HG02571 (cell line): ENCODE measurements around the gene SCLY.
"Not testable (repeated sequence)": the region's sequence is repeated elsewhere in the genome, so short reads cannot be mapped to it uniquely, and the experiment has no call there.

Source experiments
- ATAC-seq: cut with Tn5 transposase; IDR thresholded peaks from one replicate; pipeline ENCODE4 v1.9.1; 2021; ENCODE audit warnings: mild to moderate bottlenecking, moderate library complexity; ENCODE audit not compliant: unreplicated experiment

SCLY gene

DNA sequence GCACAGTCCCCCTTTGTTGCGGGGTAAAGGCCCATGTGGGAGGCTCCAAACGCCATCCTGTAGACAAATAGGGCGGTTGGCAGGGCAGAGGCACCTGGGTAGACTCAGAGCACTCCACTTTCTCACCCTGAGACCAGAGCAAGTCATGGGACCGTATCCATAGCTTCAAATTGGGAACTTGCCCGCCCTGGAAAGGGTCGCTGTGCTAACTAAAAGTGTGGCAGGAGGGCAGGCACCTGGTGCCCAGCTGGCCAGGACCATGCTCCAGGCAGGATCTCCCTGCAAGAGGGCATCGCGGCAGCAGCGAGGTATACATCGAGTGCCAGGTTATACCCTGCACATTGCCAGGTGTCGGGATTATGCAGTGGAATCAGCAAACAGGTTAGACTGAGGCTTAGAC is 20.8 kb upstream of the SCLY start:
- ATAC-seq: no peak

DNA sequence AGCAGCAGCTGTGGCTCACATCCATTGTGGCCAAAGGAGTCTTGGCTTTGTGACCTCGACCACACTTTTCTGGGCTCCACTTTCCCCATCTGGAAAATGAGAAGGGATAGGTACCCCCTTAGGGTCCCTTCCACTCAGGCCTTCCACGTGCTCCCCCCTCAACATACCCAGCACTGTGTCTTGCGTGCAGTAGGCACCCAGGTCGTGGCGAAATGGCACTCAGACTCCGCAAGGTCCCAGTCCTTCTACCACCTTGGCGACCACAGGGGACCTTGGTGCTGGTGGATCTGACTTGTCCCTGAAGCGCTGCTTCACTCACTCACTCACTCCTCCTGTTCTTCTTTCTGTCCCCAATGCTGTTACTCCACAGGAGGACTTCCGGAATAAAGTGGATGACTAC is 19.9 kb upstream of the SCLY start:
- no peak for ATAC-seq

DNA sequence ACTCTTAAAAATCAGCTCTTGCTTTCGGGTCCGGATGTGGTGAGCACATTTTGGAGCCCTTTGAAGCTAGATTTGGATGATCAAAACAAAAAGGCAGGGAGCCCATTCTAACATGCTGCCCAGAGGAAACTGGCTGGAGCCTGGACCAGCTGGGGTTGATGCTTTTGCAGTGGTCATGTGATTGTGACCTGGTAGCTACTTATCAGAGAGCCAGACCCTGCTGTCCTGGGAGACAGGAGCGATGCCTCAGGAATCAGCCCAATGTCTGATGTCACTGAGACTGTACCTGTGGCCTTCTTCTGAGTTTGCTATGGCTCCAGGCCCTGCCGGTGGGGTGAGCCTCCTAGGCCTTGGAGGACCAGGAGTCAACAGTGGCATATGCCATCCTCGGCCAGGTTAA is 18.7 kb upstream of the SCLY start:
- no peak for ATAC-seq

DNA sequence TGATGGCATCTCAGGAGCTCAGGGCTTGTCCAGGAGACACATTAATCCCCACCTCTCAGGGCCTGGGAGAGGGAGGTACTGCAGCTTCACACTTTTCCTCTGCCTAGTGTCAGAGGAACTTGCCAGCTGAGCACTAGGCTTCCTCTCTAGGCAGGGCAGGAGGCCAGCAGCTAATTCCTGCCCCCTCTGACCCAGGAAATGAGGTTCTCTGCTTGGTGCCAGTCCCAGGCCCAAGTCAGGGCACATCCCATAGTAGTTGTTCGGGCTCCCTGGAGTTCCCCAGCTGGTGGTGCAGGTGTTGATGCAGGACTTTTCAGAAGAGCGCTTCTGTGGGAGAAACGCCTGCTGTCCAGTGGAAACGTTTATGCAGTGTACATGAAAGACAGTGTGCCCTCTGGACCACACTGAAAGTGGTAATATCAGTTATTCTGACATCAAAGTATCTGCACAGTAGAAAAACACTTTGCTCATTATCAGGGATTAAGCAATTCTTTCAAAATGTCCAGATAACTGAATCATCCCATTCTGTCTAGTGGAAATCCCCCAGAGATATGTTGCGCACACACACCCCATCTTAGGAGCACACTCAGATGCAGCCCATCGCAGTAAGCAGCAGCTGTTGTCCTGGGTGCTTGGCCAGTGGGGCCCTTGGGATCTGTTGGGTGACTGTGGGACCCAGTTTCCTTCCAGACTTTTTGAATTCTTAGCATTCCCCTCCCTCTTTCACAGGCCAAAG is 17.8 kb upstream of the SCLY start:
- no peak for ATAC-seq

DNA sequence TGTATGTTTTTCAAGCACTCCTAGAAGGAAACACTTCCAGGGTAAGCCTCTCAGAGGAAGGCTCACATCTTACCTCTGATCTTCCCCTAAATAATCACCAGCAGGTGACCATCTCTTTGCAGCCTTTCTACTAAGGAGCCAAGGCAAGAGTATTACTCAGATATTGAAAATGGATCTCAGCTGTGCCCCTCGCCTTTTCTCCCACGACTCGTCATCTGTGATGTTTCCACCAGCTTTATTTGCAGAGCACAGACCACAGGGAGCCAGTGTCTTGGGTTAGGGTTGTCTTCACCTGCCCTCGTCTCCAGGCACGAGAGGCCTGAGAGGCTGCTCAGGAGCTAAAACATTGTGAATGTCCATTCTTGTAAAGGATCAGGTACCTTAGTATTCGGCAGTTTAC is 16.9 kb upstream of the SCLY start:
- ATAC-seq: no peak

DNA sequence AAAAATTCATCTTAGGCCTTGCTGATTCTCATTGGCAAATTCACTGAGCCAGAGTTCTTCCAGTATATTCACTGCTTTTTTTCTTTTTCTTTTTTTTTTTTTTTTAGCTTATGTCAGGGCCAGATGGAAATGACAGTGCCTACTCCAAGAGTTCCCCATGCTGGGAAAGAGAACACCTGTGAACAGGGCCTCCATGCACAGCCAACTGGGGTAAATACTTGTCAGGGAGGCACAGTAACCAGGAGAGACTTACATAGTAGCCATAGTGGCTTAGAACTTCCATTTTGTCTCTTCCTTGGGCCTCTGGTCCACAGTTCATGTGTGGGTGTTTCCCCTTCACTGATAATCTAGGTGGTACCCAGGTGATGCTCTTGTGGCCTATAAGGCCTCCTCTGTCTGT is 15.2 kb upstream of the SCLY start:
- ATAC-seq: no peak

DNA sequence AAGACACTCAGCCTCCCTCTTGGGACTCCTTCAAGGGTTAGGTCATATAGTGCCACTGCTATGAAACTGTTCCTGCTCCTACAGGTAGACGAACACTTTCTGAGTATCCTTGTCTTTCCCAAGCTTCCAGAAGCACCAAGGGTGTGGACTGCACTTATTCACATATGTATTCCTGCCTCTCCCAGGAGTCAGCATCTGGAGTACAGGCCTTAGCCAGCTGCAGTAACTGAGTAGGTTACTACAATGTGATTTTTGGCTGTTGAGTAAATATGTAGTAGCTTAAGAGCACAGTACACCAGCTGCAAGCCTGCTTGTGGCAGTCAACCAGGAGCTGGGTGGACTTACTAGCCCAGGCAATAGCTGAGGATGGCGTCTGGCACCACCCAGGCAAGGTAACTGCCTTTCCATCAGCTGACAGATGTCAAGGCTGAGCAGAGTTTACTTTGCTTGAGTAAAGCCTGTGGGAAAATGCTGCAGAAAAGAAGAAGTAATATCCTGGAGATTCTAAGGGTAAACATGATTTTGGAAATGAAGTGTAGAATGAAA is 14.0 kb upstream of the SCLY start:
- ATAC-seq: no peak

DNA sequence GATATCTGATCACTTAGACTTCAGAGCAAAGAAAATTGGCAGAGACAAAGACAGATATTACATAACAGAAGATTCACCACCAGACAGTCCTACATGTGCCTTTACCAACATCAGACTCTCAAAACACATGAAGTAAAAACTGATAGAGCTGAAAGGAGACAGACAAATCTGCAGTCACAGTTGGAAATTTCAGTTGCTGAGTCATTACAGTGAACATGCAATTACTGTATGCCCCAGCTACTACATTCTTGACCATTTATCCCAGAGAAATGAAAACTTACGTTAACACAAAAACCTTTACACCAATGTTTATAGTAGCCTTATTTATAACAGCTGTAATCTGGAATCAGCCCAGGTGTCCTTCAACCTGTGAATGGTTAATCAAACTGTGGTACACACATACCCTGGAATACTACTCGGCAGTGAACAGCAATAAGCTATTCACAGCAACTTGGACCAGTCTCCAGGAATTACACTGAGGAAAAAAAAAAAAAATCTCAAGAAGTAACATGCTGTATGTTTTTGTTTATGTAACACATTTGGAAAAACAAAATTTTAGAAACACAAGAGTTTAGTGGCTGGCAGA is 7.5 kb upstream of the SCLY start:
- no peak for ATAC-seq

DNA sequence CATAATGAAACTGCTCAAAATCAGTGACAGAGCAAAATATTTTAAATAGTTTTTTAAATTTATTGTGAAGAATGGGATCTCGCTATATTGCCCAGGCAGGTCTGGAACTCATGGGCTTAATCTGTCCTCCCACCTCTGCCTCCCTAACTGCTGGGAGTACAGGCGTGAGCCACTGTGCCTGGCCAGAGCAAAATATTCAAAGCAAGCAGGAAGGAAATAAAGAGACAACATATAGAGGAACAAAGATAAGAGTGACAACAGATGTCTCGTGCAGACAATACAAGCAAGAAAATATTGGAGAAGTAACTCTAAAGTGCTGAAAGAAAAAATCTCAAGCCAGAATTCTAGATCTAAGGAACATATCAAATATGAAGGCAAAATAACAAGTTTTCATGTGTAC is 5.0 kb upstream of the SCLY start:
- no peak for ATAC-seq

DNA sequence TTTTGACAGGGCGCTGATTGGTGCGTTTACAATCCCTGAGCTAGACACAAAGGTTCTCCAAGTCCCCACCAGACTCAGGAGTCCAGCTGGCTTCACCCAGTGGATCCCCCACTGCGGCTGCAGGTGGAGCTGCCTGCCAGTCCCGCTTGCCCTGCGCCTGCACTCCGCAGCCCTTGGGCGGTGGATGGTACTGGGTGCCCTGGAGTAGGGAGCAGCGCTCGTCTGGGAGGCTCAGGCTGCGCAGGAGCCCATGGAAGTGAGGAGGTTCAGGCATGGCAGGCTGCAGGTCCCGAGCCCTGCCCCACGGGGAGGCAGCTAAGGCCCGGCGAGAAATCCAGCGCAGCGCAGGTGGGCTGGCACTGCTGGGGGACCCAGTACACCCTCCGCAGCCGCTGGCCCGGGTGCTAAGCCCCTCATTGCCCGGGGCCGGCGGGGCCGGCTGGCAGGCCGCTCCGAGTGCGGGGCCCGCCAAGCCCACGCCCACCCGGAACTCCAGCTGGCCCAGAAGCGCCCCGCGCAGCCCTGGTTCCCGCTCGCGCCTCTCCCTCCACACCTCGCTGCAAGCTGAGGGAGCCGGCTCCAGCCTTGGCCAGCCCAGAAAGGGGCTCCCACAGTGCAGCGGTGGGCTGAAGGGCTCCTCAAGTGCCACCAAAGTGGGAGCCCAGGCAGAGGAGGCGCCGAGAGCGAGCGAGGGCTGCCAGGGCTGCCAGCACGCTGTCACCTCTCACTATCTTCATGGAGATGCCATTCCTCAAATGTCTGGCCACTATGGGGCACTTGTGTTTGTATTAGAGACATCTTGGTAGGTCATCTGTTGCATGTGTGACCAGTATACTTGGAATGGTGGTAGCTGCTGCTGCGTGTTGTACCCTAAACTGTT is 2.9 kb upstream of the SCLY start:
- not testable (repeated sequence) for ATAC-seq

DNA sequence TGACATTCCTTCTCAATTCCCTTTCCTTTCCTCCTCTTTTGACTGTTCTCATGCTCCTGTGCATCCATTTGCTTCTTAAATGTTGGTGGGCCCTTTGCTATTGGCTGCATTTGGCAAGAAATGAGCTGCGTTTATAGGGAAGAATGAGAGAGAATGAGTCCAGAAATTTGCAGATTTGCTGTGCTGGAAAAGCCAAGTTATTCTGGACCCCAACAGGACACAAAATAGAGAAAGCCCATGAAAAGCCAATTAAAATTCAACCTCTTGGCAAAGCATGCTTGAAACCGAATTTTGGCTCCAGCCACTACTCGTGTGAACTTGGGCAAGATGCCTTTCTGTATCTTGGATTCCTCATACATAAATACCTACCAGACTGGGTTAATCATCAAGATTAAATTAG is 1.3 kb upstream of the SCLY start:
- ATAC-seq: no peak

DNA sequence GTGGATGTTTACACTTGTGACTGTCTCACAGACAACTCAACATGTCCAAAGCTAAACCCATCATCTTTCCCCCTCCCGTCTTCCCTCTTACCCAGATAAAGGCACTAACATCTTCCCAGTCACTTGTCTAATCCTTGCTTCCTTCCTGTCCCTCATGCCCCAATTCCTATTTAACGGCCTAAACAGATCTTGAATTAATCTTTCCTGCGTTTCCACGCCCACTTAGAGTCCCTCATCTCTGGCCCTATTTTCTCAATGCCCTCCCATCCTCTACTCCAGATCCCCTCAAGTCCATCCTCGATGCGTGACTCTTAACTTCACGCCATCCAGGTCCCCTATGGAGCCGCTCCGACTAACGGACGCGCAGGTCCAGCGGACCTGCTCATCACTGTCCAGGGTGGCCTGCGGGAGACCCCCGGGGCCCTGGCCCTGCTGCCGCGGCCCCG is 682 bp upstream of the SCLY start:
- no peak for ATAC-seq

DNA sequence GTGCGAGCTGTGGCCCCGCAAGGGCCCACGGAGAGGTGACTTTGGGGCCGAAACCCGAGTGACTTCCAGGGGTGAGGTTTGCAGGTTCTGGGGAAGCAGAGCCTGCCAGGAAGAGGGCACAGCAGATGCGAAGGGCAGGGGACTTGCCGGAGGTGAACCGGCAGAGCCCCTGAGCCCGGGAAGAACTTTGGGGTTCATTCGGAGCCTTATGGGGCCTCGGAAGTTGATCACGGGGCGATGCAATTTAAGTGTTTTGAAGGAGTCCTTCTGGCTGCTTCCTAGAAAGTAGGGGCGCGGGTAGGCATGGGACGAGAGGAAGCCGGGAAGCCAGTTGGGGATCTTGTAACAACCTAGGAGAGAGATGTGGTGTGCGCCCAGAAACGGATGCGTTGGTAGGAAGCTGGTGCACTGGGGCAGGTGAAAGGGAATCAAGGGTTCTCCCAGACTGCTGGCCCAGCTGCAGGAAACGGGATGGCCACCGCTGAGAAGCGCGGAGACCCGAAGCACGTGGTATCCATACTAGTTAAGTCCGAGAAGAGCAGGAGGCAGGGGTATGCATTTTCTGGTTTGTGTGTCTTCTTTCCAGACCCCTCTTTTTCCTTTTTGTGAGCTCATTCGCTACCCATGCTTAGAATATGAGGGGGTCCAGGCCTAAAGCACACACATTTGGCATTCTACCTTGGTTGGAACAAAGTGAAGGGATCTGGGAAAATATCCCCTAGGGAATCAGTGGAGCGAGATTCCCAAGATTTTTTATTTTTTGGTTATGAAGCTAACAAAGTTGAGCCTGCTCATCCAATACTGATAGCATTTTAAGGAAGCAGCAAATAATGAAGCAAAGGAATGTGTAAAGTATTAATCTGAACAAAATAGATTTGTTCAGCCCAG is 758 bp downstream of the SCLY start:
- peak; percentile 4 for ATAC-seq

DNA sequence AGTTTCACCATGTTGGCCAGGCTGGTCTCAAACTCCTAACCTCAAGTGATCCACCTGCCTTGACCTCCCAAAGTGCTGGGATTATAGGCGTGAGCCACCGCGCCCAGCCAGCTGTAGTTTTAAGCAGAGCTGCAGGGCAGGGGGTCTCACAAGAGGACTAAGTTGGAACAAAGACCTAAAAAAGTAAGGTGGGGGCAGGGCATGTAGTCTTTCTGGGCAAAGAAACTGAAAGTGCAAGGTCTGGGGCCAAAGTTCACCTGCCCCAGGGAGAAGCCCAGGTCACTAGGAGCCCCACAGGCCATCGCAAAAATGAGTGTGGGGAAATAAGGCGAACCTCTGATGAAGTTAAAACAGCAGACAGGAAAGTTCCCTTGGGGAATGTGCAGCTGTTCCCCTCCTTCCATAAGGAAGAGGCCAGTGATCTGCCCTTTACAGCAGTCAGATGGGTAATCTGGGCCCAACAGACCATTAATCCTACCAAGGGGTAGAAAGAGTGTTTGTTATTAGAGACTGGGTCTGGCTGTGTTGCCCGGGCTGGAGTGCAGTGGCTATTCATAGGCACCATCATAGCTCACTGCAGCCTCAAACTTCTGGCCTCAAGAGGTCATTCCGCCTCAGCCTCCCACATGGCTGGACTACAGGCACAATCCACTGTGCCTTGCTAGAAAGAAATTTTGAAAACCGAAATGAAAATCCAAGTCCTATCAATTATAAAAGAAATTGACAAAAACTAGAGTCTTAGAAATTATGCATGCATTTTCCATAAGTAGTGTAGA is 2.8 kb downstream of the SCLY start:
- ATAC-seq: no peak

DNA sequence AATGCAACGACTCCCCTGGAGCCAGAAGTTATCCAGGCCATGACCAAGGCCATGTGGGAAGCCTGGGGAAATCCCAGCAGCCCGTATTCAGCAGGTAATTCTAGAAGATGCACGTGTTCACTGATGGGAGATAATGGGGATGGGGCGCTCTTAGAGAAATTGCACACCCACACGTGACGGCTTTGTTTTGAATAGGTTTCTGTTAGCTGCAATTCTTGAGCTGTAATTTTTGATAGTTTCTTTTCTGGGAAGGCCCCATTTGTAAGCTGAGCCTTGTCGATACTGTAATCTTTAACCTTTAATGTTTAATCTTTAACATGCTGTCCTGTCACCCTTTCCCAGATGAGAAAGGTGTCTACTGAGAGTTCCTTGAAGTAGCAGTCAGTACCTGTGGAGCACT is 3.6 kb downstream of the SCLY start:
- ATAC-seq: no peak

DNA sequence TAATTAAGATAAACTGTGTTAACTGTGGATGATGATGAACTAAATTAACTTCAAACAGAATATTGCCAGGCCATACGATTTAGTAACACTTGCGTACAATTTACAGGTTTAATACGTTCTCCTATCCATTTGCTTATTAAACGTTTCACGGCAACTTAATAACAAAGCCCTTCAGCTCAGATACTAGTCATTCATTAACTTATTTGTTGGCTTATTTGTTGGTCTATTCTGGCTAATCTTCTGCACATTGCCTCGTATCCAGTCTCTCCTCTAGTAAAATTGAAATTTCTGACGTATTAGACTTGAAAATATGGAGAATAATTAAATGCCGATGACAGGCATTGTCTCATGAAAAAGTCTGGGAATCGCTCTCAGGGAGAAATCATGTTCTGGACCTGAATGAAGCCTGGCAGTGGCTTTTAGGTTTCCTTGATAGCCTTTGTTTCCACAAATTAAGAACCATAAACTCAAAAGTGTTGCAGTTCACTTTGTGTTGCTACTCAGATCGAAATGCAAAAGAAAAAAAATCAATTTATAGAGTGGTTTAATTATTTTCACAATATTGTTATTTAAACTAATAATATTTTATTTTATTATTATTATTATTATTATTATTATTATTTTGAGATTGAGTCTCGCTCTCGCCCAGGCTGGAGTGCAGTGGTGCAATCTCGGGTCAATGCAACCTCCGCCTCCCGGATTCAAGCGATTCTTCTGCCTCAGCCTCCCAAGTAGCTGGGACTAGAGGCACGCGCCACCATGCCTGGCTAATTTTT is 4.5 kb downstream of the SCLY start:
- ATAC-seq: no peak

DNA sequence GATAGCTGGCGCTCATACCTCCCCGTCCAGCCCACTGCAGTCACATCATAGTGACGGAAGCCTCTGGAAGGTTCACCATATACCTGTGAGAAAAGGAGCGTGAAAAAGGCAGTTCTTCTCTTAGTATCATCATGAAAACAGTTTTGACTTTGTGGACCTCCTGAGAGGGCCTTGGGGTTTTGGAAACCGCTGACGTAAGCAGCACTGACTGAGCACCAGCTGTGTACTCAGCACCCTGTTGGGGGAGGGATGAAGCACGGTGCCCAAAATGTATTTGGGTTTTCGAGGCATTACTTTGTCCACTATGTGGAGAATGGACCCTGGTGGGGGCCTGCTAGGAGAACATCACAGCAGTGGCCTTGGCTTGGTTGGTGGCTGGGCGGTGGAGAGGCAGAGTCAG is 5.4 kb downstream of the SCLY start:
- ATAC-seq: no peak

DNA sequence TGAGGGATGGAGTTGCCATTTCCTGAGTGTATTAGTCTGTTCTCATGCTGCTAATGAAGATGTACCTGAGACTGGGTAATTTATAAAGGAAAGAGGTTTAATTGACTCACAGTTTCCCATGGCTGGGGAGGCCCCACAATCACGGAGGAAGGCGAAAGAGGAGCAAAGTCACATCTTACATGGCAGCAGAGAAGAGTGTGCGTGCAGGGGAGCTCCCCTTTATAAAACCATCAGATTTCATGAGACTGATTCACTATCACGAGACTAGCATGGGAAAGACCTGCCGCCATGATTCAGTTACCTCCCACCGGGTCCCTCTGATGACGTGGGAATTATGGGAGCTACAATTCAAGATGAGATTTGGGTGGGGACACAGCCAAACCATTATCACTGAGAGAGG is 5.9 kb downstream of the SCLY start:
- not testable (repeated sequence) for ATAC-seq

DNA sequence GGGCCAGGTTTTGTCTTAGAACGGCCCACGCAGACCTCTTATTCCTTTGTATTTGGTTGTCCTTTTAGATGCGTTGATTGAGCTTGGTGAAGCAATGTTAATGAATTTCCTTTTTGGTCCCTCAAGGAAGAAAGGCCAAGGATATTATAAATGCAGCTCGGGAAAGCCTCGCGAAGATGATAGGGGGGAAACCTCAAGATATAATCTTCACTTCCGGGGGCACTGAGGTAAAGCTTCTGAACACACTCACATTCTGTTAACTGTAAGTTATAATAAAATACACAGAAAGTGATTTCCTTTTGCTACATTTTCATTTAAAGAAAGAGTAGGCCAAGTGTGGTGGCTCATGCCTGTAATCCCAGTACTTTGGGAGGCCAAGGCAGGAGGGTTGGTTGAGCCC is 7.1 kb downstream of the SCLY start:
- ATAC-seq: no peak
